HG03565 (cell line): ENCODE results near the gene CXorf58.

Source experiments
- ATAC-seq: cut with Tn5 transposase; IDR thresholded peaks from one replicate; pipeline ENCODE4 v1.9.1; 2021; ENCODE audit warnings: mild to moderate bottlenecking, moderate library complexity; ENCODE audit not compliant: unreplicated experiment

The CXorf58 gene

DNA sequence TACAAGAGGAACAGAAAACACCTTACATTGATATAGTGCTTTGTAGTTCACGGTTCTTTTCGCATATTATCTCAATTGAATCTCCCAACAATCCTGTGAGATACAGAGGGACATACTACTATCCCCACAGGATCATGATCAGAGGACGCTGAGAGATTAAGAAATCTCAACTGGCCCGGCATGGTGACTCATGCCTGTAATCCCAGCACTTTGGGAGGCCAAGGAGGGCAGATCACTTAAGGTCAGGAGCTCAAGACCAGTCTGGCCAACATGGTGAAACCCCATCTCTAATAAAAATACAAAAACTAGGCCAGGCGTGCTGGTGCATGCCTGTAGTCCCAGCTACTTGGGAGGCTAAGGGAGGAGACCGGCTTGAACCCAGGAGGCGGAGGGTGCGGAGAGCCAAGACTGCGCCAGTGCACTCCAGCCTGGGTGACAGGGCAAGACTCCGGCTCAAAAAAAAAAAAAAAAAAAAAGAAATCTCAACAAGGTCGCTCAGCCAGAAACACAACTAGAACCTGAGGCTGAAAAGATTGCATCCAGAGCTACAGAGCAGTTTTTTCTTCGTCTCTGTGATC, 7.5 kb upstream of the CXorf58 start:
- ATAC-seq = no peak

DNA sequence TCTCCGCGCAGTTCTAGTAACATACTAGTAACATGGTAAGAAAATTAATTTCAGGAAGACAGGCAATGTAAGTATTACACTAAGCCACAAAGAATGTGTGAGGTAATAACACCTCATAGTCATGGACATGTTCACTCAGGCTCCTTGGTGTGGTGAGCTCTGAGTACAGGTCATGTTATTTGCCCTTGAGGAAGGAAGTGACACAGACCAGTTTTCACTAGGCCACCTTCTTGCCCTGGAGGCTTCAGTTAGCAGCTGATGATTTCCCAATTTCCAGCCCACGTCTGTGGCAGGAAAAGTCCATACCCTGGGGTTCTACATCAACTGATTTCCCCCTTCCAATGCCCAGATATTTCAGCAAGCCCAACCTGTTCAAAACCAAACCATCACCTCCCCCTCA, 6.7 kb upstream of the CXorf58 start:
- ATAC-seq = no peak

DNA sequence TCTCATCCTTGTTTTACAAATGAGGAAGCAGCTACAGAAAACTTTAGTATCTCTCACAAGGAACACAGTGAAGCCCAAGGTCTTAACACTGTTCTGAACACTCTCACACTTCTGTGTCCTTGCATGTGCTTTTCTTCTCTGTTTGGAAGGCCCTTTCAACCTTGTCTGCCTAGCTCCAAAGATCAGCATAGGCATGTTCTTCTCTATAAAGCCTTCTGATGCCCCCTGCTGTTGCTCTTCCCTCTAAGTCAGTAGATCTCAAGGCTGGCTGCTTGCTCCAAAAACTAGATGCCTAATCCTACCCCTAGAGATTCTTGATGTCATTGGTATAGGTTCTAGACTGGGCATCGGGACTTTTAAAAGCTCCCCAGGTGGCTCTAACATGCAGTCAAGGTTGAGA, 6.0 kb upstream of the CXorf58 start:
- ATAC-seq = peak; percentile 56

DNA sequence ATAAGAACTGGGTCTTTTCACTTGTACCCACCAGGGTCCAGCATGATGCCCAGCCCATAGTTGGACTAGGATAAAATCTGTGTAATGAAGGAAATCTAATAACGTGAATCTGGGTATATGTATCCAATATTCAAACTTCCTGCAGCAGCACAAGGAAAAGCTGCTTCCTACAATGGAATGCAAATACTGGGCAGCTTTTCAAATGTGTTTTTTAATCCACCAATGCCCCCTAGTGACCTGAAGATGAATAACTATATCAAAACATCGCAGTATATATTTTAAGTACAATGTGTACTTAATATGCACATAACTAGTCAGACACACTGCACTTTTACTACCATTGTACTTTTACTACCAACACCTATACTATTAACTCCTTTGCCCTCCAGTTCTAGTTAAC, 5.4 kb upstream of the CXorf58 start:
- no peak for ATAC-seq

DNA sequence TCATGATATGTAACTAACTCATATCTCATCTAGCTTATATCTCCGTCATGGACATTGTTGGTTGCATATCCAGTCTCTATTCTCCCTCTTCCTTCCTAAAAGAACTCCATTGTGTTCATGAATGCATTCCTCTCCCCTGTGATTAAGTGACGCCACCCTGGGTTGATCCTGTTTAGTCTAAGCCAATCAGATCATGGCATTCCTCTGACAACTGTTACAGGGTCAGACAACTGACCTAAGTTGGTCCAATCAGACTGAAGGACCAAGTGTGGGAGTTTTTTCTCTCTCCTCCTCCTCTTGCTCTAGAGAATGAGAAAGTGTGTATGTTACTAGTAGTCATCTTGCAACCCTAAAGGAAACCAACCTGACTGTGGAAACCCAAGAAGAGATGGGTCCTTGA, 3.7 kb upstream of the CXorf58 start:
- no peak for ATAC-seq

DNA sequence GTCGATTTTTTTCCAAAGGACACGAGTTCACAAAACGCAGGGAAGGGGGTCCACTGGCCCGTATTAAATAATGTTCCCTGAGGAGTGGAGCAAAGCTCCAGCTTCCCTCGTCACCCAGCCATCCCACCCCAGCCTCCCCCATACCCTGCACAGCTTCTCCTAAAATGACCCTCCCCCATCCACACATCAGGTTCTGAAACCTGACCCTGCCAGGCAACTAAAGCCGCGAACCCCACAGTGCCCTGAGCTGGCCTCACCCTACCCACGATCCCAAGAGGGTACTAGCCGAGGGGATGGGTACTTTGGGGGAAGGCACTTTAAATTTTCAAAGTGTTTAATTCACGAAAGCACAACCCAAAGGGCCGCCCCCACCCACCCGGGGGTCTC, 702 bp upstream of the CXorf58 start:
- ATAC-seq = no peak

DNA sequence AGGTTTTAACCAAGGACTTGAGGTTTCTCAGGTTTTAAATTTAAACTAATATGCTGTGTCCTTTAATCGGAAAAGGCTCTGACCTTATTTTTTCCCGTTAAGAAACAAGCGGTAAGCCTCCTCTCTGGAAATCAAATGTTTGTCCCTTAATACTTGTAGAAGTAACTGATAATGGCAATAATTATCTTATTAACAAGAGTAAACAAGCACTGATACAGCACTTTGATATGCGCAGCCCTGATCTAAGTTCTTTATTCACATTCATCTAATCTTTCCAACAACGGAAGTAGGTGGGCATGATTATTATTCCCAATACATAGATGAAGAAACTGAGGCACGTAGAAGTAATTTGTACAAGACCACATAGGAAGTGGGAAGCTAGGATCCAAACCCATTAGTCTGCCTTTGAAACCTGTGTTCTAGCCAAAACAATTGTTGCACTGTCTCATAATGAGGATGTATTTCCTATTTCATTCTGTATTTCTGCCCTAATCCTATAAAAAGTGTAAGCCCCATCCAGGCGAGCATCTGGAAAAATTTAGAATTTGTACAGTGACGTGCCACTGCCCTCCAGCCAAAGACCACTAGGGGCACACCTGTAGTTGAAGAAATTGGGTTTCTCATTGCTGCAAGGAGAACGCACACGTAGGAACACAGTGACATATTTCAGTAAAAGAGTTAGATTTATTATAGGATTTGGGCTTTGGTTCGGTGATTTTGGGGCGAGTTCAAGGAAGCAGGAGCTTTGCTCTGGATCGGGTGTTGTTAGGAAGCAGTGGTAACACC, 606 bp downstream of the CXorf58 start:
- no peak for ATAC-seq

DNA sequence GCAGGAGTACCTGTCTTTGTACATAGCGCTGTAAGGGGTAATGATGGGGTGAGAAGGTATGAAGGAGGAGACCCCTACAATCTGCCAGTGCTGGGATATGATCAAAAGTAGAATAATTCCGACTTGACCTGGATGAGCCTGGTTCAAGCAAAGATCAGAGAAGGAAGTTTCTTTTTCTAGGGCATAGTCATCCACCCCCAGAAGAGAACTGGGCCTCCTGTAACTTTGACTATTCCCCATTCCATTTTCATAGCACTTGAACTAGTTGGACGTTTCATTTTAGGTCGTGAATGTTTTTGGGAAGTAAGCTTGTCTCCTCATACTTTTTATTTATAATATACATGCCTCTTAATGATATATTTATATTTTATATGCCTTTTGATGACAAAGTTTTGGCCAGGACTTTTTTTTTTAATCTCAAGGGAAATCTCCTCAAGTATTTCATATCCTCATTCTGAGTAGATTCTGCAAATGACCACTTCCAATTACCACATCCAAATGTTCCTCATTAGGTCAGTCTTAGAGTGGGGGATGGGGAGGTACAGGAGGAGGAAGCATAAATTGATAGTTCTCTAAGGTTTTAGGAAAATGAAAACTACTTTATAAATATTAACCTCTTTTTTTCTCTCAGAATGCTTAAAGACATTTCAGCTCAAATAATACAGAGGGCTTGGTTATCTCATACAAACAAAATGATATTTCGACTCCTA, 3.5 kb downstream of the CXorf58 start:
- no peak for ATAC-seq

DNA sequence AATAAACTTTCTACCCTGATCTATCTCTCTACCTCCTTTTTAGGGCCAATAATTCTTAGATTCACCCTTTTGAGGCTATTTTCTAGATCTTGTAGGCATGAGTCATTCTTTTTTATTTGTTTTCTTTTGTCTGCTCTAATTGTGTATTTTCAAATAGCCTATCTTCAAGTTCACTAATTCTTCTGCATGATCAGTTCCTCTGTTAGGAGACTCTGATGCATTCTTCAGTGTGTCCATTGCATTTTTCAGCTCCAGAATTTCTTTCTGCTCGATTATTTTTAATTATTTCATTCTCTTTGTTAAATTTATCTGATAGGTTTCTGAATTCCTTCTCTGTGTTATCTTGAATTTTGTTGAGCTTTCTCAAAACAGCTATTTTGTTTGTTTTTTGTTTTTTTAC, 11.3 kb downstream of the CXorf58 start:
- no peak for ATAC-seq

DNA sequence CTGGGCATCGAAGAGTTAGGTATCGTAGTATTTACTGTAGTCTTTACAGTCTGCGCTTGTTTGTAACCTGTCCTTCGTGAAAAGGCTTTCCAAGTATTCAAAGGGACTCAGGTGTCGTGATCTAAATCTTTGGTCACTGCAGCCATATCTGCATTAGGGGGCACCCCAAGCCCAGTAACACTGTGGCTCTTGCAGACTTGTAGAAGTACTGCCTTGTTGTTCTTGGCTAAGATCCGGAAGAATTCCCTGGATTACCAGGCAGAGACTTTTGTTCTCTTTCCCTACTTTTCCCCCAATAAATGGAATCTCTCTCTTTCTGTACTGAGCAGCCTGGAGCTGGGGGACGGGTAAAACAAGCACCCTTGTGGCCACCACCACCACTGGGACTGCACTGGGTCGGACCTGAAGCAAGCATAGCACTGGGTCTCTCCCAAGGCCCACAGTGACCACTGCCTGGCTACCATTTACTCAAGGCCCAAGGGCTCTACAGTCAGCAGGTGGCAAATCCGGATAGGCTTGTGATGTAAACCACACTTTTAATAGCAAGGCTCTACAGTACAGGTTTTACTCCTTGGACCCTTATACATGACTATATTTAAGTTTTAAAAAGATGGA, 12.0 kb downstream of the CXorf58 start:
- no peak for ATAC-seq

DNA sequence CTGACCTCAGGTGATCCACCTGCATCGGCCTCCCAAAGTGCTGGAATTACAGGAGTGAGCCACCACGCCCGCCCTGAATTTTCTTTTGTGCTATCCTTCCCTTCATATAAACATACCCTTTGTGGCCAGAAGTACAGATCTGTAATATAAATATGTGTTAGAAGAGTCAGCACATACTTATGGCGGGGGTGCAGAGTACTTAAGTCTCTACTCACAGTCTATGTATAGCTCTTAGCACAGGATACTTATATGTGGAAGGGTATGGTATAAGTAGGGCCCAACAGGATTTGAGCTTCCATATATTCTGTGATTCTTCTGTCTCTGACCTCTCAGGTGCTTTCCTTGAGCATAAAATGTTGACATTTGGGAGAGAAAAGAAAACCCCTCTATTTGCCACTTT, 18.2 kb downstream of the CXorf58 start:
- no peak for ATAC-seq

DNA sequence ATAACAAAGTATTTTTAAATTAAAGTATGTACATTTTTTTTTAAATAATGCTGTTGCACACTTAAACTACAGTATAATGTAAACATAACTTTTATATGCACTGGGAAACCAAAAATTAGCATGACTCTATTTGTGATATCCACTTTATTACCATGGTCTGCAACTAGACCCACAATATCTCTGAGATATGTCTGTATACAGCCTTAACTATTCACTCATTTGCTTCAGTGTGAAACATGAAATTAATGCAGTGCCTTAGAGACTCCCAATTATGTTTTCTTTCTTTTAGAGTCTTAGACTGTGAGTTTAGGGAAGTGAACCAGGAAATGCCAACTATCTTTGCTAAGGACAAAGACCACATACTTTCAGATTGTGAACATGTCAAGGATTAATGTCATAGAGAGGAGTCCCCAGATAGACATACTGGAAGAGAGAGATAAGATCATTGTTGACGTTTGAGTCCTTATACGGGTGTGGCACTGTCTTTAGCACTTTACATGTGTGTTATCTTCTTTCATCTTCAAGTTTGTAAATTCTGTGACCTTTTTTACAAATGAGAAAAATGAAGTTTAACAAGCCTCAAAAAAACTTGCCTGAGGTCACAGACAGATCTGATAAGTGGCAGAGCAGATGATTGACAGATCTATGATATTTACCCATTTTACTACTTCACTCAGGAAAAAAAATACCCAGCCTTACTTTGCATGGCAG, 23.2 kb downstream of the CXorf58 start:
- no peak for ATAC-seq

DNA sequence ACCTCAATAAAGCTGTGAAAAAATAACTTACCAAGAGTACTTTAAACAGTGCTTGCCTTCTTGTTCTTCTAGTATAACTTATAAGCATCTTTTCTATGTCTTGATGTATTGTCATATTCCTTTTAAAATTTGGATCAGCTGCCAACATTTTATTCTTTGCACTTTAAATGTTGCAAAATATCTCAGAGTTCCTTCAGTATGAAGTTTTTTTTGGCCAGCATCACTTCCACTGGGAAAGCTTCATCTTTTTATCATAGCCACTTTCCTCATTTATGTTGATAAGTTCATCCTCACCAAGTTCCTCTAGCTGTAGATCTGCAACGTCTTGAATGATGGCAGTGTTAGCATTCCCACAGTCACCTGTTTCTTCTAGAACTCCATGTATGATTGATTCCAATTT, 24.2 kb downstream of the CXorf58 start:
- ATAC-seq = no peak

DNA sequence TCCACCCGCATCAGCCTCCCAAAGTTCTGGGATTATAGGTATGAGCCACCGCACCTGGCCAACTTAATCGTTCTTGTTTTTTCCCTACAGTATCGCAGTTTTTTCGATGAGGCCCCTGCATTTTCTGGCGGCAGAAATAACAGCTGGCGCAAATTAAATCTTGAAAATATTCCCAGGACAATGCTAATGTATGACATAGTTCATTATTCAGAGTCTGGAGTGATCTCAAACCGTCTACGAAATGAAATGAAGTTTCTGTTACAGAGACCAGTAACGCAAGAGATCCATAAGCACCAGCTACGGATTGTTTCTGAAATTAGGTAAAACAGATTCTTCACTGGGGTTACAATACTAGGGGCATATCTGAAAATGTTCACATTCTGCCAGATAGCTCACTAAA, 27.3 kb downstream of the CXorf58 start:
- ATAC-seq = no peak

DNA sequence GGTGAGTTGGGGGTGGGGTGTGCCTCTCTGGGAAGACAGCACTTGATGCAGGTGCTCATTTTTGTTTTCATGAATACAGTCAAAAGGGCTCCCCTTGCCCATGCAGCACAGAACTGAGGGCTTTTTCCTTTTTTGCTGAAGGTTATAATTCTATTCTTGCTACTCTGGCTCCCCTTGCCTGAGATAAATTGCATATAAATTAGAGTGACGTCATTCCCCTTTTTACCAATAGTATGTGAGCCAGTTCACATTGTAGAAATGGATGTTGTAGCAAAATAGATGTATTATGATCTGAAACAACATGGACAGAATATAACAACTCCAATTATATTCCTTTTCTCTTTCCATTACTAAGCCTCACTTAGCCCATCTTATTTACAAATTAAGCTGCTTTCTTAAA, 28.4 kb downstream of the CXorf58 start:
- no peak for ATAC-seq

DNA sequence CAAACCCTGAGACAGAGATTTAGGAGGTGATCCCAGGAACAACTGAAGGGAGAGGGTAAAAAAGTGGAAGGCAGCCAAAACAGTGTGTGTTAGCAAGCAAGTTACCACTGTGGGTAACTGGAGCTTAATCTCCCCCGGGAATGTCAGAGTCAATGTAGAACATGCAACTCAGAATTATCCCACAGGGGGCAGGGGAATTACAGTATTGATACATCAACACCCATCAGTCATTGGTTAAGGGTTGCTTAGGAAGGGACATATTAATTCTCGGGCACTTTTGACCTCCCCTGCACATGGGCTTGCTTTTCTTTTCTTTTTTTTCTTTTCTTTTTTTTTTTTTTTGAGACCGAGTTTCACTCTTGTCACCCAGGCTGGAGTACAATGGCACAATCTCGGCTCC, 29.3 kb downstream of the CXorf58 start:
- no peak for ATAC-seq

DNA sequence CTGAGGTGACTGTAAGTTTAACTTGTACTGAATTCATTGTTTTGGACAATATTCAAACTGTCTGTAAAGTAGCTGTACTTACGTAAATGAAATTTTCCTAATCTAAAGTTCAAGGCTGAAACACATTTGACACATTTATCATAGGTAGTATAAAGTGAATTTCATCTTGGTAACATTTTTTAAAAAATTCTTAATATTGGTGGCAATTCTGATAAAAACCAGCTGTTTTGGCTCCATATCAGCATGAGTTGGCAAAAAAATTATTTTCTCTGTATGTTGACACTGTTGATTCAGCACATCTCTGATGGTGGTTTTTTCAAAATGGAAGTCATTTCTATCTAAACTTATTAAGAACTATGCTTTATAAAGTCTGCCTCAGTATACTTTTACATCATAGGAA, 30.9 kb downstream of the CXorf58 start:
- ATAC-seq = no peak

DNA sequence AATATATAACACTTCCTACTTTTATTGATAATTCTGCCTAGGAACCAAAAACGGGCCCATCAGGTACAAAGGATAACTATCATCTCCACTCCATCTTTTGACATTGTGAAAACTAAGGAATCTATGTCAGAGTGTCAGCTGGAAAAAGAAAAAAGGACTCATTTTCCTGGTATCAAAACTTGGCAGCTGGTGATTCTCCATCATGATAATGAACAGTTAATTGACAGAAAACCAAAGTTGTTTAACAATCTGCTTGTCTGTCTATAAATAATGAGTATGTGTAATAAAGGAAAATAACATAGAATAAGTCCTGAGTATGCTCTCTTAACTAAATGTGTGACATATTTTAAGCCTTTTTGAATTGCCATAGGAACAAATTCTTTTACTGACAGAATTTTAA, 31.4 kb downstream of the CXorf58 start:
- no peak for ATAC-seq

DNA sequence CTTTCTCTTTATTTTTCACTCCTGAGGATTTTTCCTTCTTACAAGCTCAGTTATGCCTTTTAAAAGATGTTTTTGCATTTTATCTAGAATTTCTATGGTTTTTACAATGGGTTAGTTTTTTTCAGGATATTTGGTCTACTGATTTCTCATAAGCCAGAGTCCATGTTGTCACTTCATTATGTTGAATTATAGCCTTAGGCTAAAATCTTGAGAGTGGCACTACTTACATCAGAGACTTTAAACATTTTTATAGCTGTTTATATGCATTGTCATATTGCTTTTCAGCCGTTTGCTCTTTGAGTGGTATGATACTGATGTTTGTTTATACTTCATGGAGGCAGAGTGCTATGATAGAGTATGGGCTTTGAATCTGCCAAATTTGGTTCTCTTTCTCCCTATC, 36.4 kb downstream of the CXorf58 start:
- ATAC-seq = no peak

DNA sequence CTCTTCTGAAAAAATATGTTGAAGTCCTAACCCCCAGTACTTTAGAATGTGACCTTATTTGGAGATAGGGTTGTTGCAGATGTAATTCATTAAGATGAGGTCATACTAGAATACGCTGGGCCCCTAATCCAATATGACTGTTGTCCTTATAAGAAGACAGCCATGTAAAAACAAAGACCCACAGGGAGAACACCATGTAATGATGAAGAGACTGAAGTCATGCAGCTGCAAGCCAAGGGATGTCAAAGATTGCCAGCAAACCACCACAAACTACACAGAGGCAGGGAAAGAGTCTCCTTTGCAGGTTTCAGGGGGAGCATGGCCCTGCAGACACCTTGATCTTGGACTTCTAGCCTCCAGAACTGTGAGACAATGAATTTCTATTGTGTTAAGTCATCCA, 37.4 kb downstream of the CXorf58 start:
- ATAC-seq = no peak

DNA sequence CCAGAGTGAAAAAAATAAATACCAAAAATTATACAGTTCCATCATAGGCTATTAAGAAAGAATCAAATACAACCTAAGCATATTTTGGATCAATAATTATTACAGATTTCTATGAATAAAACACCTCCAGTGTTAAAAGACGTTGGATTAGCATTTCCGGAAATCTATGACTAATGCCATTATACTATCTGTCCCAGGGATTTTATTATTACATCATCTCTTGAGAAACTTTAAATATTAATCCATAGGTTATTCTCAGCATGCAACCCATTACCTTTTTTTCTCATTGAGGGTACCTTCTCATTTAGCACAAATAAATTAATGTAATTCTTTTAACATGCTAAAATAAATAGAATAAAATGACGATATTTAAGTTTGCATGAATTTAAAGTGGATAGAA, 44.6 kb downstream of the CXorf58 start:
- ATAC-seq = no peak
